IMR-90 (cell line): Measurements from ENCODE around the gene COX7B.

Experiments
- BHLHE40 ChIP-seq: fragments of 150-350 bp; IDR thresholded peaks from 2 replicates; pipeline ENCODE4 v1.6.1; 2016; ENCODE audit warnings: mild to moderate bottlenecking, low read depth, low read length
- MAFK ChIP-seq: IDR thresholded peaks from 2 replicates; pipeline ENCODE4 v1.6.1; 2012; ENCODE audit warnings: low read depth, low read length, improper control_type of control experiment
- POLR2A ChIP-seq: IDR thresholded peaks from 2 replicates; pipeline ENCODE4 v1.6.1; 2012; ENCODE audit warnings: mild to moderate bottlenecking, low read depth, low read length
- RCOR1 ChIP-seq: IDR thresholded peaks from 2 replicates; pipeline ENCODE4 v1.6.1; 2012; ENCODE audit warnings: mild to moderate bottlenecking, low read length, improper control_type of control experiment; ENCODE audit not compliant: insufficient replicate concordance
- TF ChIP-seq, protein P1 (sequence below): conservative IDR thresholded peaks from 2 replicates; pipeline ENCODE4 v1.5.1; 2012; ENCODE audit warnings: mild to moderate bottlenecking, low read depth, low read length, improper control_type of control experiment

DNA sequence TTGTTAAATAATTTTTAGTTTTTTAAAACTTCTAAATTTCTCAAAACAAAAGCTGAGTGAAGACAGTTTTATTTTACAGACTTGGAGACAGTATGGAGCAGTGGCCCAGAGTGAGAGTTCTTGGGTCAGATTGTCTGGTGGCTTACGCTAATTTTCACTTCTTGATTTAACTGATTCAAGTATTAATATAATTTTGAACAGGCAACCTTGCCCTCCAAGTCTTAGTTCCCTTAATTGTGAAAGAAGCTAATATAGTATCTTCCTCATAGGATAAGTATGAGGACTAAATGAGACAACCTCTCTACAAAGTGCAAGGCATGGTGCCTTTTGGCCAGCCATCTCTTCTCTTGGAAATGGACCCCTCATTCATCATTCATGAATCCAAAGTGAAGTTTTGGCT is 36.6 kb downstream of the COX7B start:
- TF ChIP-seq MAFK, result no peak
- TF ChIP-seq, protein P1, sequence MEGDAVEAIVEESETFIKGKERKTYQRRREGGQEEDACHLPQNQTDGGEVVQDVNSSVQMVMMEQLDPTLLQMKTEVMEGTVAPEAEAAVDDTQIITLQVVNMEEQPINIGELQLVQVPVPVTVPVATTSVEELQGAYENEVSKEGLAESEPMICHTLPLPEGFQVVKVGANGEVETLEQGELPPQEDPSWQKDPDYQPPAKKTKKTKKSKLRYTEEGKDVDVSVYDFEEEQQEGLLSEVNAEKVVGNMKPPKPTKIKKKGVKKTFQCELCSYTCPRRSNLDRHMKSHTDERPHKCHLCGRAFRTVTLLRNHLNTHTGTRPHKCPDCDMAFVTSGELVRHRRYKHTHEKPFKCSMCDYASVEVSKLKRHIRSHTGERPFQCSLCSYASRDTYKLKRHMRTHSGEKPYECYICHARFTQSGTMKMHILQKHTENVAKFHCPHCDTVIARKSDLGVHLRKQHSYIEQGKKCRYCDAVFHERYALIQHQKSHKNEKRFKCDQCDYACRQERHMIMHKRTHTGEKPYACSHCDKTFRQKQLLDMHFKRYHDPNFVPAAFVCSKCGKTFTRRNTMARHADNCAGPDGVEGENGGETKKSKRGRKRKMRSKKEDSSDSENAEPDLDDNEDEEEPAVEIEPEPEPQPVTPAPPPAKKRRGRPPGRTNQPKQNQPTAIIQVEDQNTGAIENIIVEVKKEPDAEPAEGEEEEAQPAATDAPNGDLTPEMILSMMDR, result no peak
- TF ChIP-seq BHLHE40, result no peak
- no peak for TF ChIP-seq POLR2A
- no peak for TF ChIP-seq RCOR1
